GM12874 (cell line): Measurements from ENCODE around the gene SLC16A10.

Source experiments
- CTCF ChIP-seq: IDR thresholded peaks from 2 replicates; pipeline ENCODE4 v1.5.1; 2011; ENCODE audit warnings: low read depth, mild to moderate bottlenecking, control low read depth, low read length, moderate library complexity; ENCODE audit not compliant: insufficient read depth

SLC16A10 gene

GRCh38 chr6:111243095-111243494 lies 155.8 kb downstream of the SLC16A10 start:
- TF ChIP-seq CTCF: no peak

- no peak for TF ChIP-seq CTCF
These were observed 161.5 kb downstream of the SLC16A10 start for GRCh38 chr6:111248789-111249188.

- TF ChIP-seq CTCF: no peak
These were observed 163.6 kb downstream of the SLC16A10 start for GRCh38 chr6:111250791-111251354.

GRCh38 chr6:111252726-111253125 lies 165.4 kb downstream of the SLC16A10 start:
- no peak for TF ChIP-seq CTCF

- no peak for TF ChIP-seq CTCF
These were observed 166.9 kb downstream of the SLC16A10 start for GRCh38 chr6:111254004-111254778.

- TF ChIP-seq CTCF: no peak
These were observed 167.5 kb downstream of the SLC16A10 start for GRCh38 chr6:111254779-111255166.

GRCh38 chr6:111256646-111257045 lies 169.3 kb downstream of the SLC16A10 start:
- TF ChIP-seq CTCF: no peak
